GM23338 (cell line): ENCODE measurements around the gene PKD2. TPM values are rescaled to one million over a fixed set of nuclear protein-coding genes. Genes with fewer than 3 reads are reported as not detected.

Experiments used
- ATAC-seq: fragments of 200-7000 bp; cut with Tn5 transposase; 3 replicates; pipeline ENCODE4 v1.9.1; 2020
- DNase-seq: peaks from one replicate; pipeline ENCODE4 v3.0.0-alpha.2; 2015; ENCODE audit warnings: low spot score
- H2AFZ ChIP-seq: fragments of 200-600 bp; sonication (generic); 2 replicates; pipeline ENCODE4 v1.8.0; 2016; ENCODE audit warnings: antibody characterized with exemption, mild to moderate bottlenecking, moderate library complexity
- H3F3A ChIP-seq: fragments of 200-600 bp; sonication (generic); replicated peaks from 2 replicates; pipeline ENCODE4 v1.8.0; 2017; ENCODE audit warnings: antibody characterized with exemption, mixed run types, low read depth
- H3K27ac ChIP-seq: fragments of 200-600 bp; sonication (generic); 2 replicates; pipeline ENCODE4 v1.6.1; 2016; ENCODE audit warnings: low read depth
- H3K27me3 ChIP-seq: fragments of 200-600 bp; sonication (generic); 2 replicates; pipeline ENCODE4 v1.8.0; 2016; ENCODE audit warnings: mild to moderate bottlenecking, mixed run types, moderate library complexity; ENCODE audit not compliant: insufficient read depth
- H3K36me3 ChIP-seq: fragments of 200-600 bp; sonication (generic); 2 replicates; pipeline ENCODE4 v1.8.0; 2016; ENCODE audit warnings: mild to moderate bottlenecking; ENCODE audit not compliant: insufficient read depth
- H3K4me1 ChIP-seq: fragments of 200-600 bp; sonication (generic); 2 replicates; pipeline ENCODE4 v1.8.0; 2016; ENCODE audit warnings: mild to moderate bottlenecking, moderate library complexity; ENCODE audit not compliant: insufficient read depth
- H3K4me2 ChIP-seq: fragments of 200-600 bp; sonication (generic); 2 replicates; pipeline ENCODE4 v1.7.1; 2017; ENCODE audit warnings: mixed run types
- H3K4me3 ChIP-seq: fragments of 200-600 bp; sonication (generic); 2 replicates; pipeline ENCODE4 v1.6.1; 2016; ENCODE audit warnings: mixed run types
- H3K79me2 ChIP-seq: fragments of 200-600 bp; sonication (generic); replicated peaks from 2 replicates; pipeline ENCODE4 v1.8.0; 2017; ENCODE audit warnings: mild to moderate bottlenecking; ENCODE audit not compliant: insufficient read depth
- H3K9me2 ChIP-seq: fragments of 200-600 bp; sonication (generic); 2 replicates; pipeline ENCODE4 v1.8.0; 2017; ENCODE audit not compliant: insufficient read depth
- H4K20me1 ChIP-seq: fragments of 200-600 bp; sonication (generic); replicated peaks from 2 replicates; pipeline ENCODE4 v1.8.0; 2017; ENCODE audit warnings: mild to moderate bottlenecking; ENCODE audit not compliant: insufficient read depth
- H3K27ac Mint-ChIP-seq: 2 replicates; pipeline ENCODE4 v1.8.0; 2020; ENCODE audit warnings: inconsistent platforms, mild to moderate bottlenecking, moderate library complexity, mixed read lengths
- H3K27me3 Mint-ChIP-seq: 3 replicates; pipeline ENCODE4 v1.8.0; 2022; ENCODE audit warnings: low read depth, mild to moderate bottlenecking, moderate library complexity, mixed read lengths, inconsistent platforms; ENCODE audit not compliant: insufficient read depth, poor library complexity
- H3K36me3 Mint-ChIP-seq: 3 replicates; pipeline ENCODE4 v1.8.0; 2021; ENCODE audit warnings: low read depth, mild to moderate bottlenecking, inconsistent platforms, moderate library complexity, mixed read lengths
- H3K4me1 Mint-ChIP-seq: 3 replicates; pipeline ENCODE4 v1.8.0; 2020; ENCODE audit warnings: mild to moderate bottlenecking, inconsistent platforms, mixed read lengths
- H3K4me3 Mint-ChIP-seq: 3 replicates; pipeline ENCODE4 v1.8.0; 2021; ENCODE audit warnings: moderate library complexity, mild to moderate bottlenecking, inconsistent platforms, mixed read lengths
- H3K9me3 Mint-ChIP-seq: 3 replicates; pipeline ENCODE4 v1.8.0; 2020; ENCODE audit warnings: moderate library complexity, mild to moderate bottlenecking, inconsistent platforms, mixed read lengths
- CREB1 ChIP-seq: fragments of 250-450 bp; sonication (Bioruptor Pico); IDR thresholded peaks from 2 replicates; pipeline ENCODE4 v1.5.0; 2020; ENCODE audit warnings: low read depth, mild to moderate bottlenecking, moderate library complexity
- CTCF ChIP-seq, 2 experiments: fragments of 200-600 bp in 1 of 2; sonication (generic) in 1 of 2; conservative IDR thresholded peaks; 2 replicates each; pipeline versions ENCODE4 v1.5.1 to v1.6.1; 2016 to 2017; ENCODE audit warnings: antibody characterized with exemption in 2 of 2, low read depth in 2 of 2, mild to moderate bottlenecking in 2 of 2, moderate library complexity in 1 of 2
- ETS1 ChIP-seq: IDR thresholded peaks from 2 replicates; pipeline ENCODE4 v1.6.1; 2016; ENCODE audit warnings: antibody characterized with exemption
- EZH2 ChIP-seq: fragments of 200-600 bp; sonication (generic); IDR thresholded peaks from one replicate; pipeline ENCODE4 v1.8.0; 2017; ENCODE audit warnings: antibody characterized with exemption, mild to moderate bottlenecking, low read depth; ENCODE audit not compliant: unreplicated experiment
- EZH2phosphoT487 ChIP-seq: fragments of 200-600 bp; sonication (generic); IDR thresholded peaks from one replicate; pipeline ENCODE4 v1.8.1; 2018; ENCODE audit warnings: antibody characterized with exemption; ENCODE audit not compliant: unreplicated experiment
- POLR2AphosphoS5 ChIP-seq: IDR thresholded peaks from 2 replicates; pipeline ENCODE4 v1.6.1; 2016; ENCODE audit warnings: antibody characterized with exemption, low read depth
- REST ChIP-seq: IDR thresholded peaks from one replicate; pipeline ENCODE4 v1.6.1; 2018; ENCODE audit warnings: antibody characterized with exemption; ENCODE audit not compliant: unreplicated experiment
- polyA plus RNA-seq: library from polyadenylated mRNA; unstranded; fragments of >200 nt; fragmentation: Nextera tagmentation; extraction: Ambion mirVana; gene quantifications from 2 replicates; pipeline ENCODE4 v1.2.1, GENCODE V29; 2016
- total RNA-seq: library from RNA; depleted of rRNA; stranded (reverse); fragments of >200 nt; shearing (Covaris generic); gene quantifications from 2 replicates; pipeline ENCODE4 v1.2.3, GENCODE V29; 2014
- TF ChIP-seq, protein P1 (sequence below): fragments of 250-450 bp; sonication (Bioruptor Pico); IDR thresholded peaks from 2 replicates; pipeline ENCODE4 v1.5.0; 2020; ENCODE audit warnings: mild to moderate bottlenecking, moderate library complexity

Gene PKD2
- total and polyA plus RNA-seq, 2 experiments from 2014 or later: 17.9 to 45.3 TPM

- TF ChIP-seq, protein P1, sequence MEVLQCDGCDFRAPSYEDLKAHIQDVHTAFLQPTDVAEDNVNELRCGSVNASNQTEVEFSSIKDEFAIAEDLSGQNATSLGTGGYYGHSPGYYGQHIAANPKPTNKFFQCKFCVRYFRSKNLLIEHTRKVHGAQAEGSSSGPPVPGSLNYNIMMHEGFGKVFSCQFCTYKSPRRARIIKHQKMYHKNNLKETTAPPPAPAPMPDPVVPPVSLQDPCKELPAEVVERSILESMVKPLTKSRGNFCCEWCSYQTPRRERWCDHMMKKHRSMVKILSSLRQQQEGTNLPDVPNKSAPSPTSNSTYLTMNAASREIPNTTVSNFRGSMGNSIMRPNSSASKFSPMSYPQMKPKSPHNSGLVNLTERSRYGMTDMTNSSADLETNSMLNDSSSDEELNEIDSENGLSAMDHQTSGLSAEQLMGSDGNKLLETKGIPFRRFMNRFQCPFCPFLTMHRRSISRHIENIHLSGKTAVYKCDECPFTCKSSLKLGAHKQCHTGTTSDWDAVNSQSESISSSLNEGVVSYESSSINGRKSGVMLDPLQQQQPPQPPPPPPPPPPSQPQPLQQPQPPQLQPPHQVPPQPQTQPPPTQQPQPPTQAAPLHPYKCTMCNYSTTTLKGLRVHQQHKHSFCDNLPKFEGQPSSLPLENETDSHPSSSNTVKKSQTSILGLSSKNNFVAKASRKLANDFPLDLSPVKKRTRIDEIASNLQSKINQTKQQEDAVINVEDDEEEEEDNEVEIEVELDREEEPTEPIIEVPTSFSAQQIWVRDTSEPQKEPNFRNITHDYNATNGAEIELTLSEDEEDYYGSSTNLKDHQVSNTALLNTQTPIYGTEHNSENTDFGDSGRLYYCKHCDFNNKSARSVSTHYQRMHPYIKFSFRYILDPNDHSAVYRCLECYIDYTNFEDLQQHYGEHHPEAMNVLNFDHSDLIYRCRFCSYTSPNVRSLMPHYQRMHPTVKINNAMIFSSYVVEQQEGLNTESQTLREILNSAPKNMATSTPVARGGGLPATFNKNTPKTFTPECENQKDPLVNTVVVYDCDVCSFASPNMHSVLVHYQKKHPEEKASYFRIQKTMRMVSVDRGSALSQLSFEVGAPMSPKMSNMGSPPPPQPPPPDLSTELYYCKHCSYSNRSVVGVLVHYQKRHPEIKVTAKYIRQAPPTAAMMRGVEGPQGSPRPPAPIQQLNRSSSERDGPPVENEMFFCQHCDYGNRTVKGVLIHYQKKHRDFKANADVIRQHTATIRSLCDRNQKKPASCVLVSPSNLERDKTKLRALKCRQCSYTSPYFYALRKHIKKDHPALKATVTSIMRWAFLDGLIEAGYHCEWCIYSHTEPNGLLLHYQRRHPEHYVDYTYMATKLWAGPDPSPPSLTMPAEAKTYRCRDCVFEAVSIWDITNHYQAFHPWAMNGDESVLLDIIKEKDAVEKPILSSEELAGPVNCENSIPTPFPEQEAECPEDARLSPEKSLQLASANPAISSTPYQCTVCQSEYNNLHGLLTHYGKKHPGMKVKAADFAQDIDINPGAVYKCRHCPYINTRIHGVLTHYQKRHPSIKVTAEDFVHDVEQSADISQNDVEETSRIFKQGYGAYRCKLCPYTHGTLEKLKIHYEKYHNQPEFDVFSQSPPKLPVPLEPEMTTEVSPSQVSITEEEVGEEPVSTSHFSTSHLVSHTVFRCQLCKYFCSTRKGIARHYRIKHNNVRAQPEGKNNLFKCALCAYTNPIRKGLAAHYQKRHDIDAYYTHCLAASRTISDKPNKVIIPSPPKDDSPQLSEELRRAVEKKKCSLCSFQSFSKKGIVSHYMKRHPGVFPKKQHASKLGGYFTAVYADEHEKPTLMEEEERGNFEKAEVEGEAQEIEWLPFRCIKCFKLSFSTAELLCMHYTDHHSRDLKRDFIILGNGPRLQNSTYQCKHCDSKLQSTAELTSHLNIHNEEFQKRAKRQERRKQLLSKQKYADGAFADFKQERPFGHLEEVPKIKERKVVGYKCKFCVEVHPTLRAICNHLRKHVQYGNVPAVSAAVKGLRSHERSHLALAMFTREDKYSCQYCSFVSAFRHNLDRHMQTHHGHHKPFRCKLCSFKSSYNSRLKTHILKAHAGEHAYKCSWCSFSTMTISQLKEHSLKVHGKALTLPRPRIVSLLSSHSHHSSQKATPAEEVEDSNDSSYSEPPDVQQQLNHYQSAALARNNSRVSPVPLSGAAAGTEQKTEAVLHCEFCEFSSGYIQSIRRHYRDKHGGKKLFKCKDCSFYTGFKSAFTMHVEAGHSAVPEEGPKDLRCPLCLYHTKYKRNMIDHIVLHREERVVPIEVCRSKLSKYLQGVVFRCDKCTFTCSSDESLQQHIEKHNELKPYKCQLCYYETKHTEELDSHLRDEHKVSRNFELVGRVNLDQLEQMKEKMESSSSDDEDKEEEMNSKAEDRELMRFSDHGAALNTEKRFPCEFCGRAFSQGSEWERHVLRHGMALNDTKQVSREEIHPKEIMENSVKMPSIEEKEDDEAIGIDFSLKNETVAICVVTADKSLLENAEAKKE: no peak
- TF ChIP-seq ETS1 (no peak), REST (no peak)
These were observed 17.7 kb upstream of the PKD2 start (continued) for GRCh38 chr4:87989765-87990164.

GRCh38 chr4:87995435-87995834 is 12.0 kb upstream of the PKD2 start:
- H3K27ac Mint-ChIP-seq: no peak overlapping the region
- H4K20me1 ChIP-seq: no peaks in the 10 kb centered on the region
- H3K4me2 ChIP-seq: no peak overlapping the region
- H3K4me1 Mint-ChIP-seq: peaks cover 4% of the 10 kb centered on the region
- H3K27ac ChIP-seq: no peak overlapping the region
- no peak overlapping the region for H3K4me3 Mint-ChIP-seq
- H2AFZ ChIP-seq: no peak overlapping the region
- no peaks in the 10 kb centered on the region for H3K9me2 ChIP-seq
- no peak for DNase-seq
- peak; percentile 70 for ATAC-seq
- H3K27me3 Mint-ChIP-seq: peaks cover 4% of the 10 kb centered on the region
- no peaks in the 10 kb centered on the region for H3K4me1 ChIP-seq
- no peaks in the 10 kb centered on the region for H3K36me3 ChIP-seq
- H3K4me3 ChIP-seq: no peak overlapping the region
- no peaks in the 10 kb centered on the region for H3K27me3 ChIP-seq
- no peaks in the 10 kb centered on the region for H3K36me3 Mint-ChIP-seq
- H3K79me2 ChIP-seq: no peaks in the 10 kb centered on the region
- no peaks in the 10 kb centered on the region for H3F3A ChIP-seq
- peaks cover 3% of the 10 kb centered on the region; the same call in 1 of the 3 replicates for H3K9me3 Mint-ChIP-seq
- TF ChIP-seq EZH2: no peak
- TF ChIP-seq CTCF (conservative IDR thresholded peaks at IDR 0.05; ENCODE audit: low read depth in 2 of 2): no peak
- no peak for TF ChIP-seq CREB1 (CRISPR knock-in tag)
- no peak for TF ChIP-seq POLR2AphosphoS5
- no peak for TF ChIP-seq EZH2phosphoT487
- no peak for TF ChIP-seq ETS1
